HepG2 (cell line): Measurements from ENCODE around the gene HBEGF. TPM values are rescaled to one million over a fixed set of nuclear protein-coding genes. Genes with fewer than 3 reads are reported as not detected.

Experiments used
- ATAC-seq: fragments of 200-7000 bp; cut with Tn5 transposase; 3 replicates; pipeline ENCODE4 v1.9.1; 2020; ENCODE audit warnings: mild to moderate bottlenecking, moderate library complexity
- BruUV-seq: library from RNA; stranded (reverse); fragments of 400-500 nt; replicated peaks from 2 replicates; lab custom pipeline; 2021; lab: Mats Ljungman, UMichigan
- CTCF ChIA-PET: fragments of 300-600 bp; formaldehyde crosslinking; extraction: SDS; loops from one replicate; lab custom pipeline; 2021; ENCODE audit warnings: low total read pairs, inconsistent platforms, low intra/inter-chr PET ratio; lab: Yijun Ruan, JAX
- POLR2A ChIA-PET: fragments of 350-600 bp; sonication (Branson Sonifier 250); formaldehyde crosslinking; loops from one replicate; lab custom pipeline; 2020; ENCODE audit warnings: antibody characterized with exemption, inconsistent platforms; lab: Yijun Ruan, JAX
- DNase-seq: peaks from one replicate; pipeline ENCODE4 v3.0.0-alpha.2; 2015; ENCODE audit warnings: low spot score
- FAIRE-seq: peaks from 3 replicates; lab custom pipeline; 2011; peaks lifted over from hg19 to GRCh38; lab: Jason Lieb, UNC
- H2AFZ ChIP-seq: one replicate; pipeline ENCODE4 v1.6.1; 2011; ENCODE audit warnings: low read length, inconsistent platforms
- H3K27ac ChIP-seq: fragments of 300-600 bp; 3 replicates; pipeline ENCODE4 v1.8.0; 2011; ENCODE audit warnings: mixed run types, mild to moderate bottlenecking, mixed read lengths, low read length, inconsistent platforms; ENCODE audit not compliant: insufficient read depth; ENCODE audit errors: extremely low read length
- H3K27me3 ChIP-seq, 2 experiments: fragments of 200-600 bp in 1 of 2; 2 replicates in 1 of 2; 3 replicates in 1 of 2; pipeline versions ENCODE4 v1.6.0 to v1.8.0; 2011; ENCODE audit warnings: low read length in 2 of 2, mild to moderate bottlenecking in 2 of 2, moderate library complexity in 2 of 2, inconsistent platforms in 1 of 2; ENCODE audit not compliant: insufficient read depth in 2 of 2, control insufficient read depth in 1 of 2
- H3K36me3 ChIP-seq, 2 experiments: fragments of 200-600 bp in 1 of 2; replicated peaks in 1 of 2; 2 replicates in 1 of 2; 3 replicates in 1 of 2; pipeline versions ENCODE4 v1.5.1 to v1.8.0; 2011; ENCODE audit warnings: low read length in 2 of 2, inconsistent platforms in 1 of 2; ENCODE audit not compliant: insufficient read depth in 2 of 2, control insufficient read depth in 1 of 2
- H3K4me1 ChIP-seq: 2 replicates; pipeline ENCODE4 v1.5.1; 2012; ENCODE audit warnings: low read length, inconsistent platforms; ENCODE audit not compliant: insufficient read depth
- H3K4me2 ChIP-seq: 2 replicates; pipeline ENCODE4 v1.6.0; 2011; ENCODE audit warnings: low read depth, low read length, inconsistent platforms
- H3K4me3 ChIP-seq, 3 experiments: fragments of 200-600 bp in 1 of 3; sonication (generic), shearing (Covaris generic) in 1 of 3; replicated peaks in 1 of 3; 2 replicates each; pipeline ENCODE4 v1.5.1; 2011 to 2016; ENCODE audit warnings: low read length in 3 of 3, inconsistent platforms in 2 of 3, low read depth in 2 of 3, mild to moderate bottlenecking in 2 of 3, control low read depth in 1 of 3, mixed read lengths in 1 of 3; ENCODE audit not compliant: insufficient read depth in 1 of 3
- H3K79me2 ChIP-seq: one replicate; pipeline ENCODE4 v1.6.1; 2011; ENCODE audit warnings: low read length, inconsistent platforms; ENCODE audit not compliant: insufficient read depth
- H3K9ac ChIP-seq: 2 replicates; pipeline ENCODE4 v1.6.0; 2011; ENCODE audit warnings: mild to moderate bottlenecking, low read depth, low read length, inconsistent platforms; ENCODE audit not compliant: insufficient read depth
- H3K9me3 ChIP-seq: 2 replicates; pipeline ENCODE4 v1.5.1; 2012; ENCODE audit warnings: mild to moderate bottlenecking, low read length
- H4K20me1 ChIP-seq: 2 replicates; pipeline ENCODE4 v1.6.0; 2011; ENCODE audit warnings: inconsistent platforms, mild to moderate bottlenecking, low read length, moderate library complexity; ENCODE audit not compliant: insufficient read depth
- BORCS8-MEF2B ChIP-seq: sonication (generic); formaldehyde crosslinking; IDR thresholded peaks from 2 replicates; pipeline ENCODE4 v1.8.0; 2022; ENCODE audit warnings: mild to moderate bottlenecking, missing genetic modification reagents
- CBX1 ChIP-seq: IDR thresholded peaks from one replicate; pipeline ENCODE4 v1.6.1; 2016; ENCODE audit warnings: antibody characterized with exemption, low read depth
- FOXA3 ChIP-seq: IDR thresholded peaks from 2 replicates; pipeline ENCODE4 v1.6.1; 2016; ENCODE audit warnings: missing genetic modification reagents, missing compliant biosample characterization
- GATA4 ChIP-seq: sonication (generic); IDR thresholded peaks from 2 replicates; pipeline ENCODE4 v1.6.1; 2016; ENCODE audit warnings: antibody characterized with exemption, low read depth, borderline replicate concordance
- GPN1 ChIP-seq: sonication (generic); formaldehyde crosslinking; IDR thresholded peaks from 2 replicates; pipeline ENCODE4 v1.5.1; 2020; ENCODE audit warnings: missing genetic modification reagents, borderline replicate concordance
- KAT7 ChIP-seq: IDR thresholded peaks from 2 replicates; pipeline ENCODE4 v1.6.1; 2018; ENCODE audit warnings: borderline replicate concordance, missing compliant biosample characterization
- MEF2D ChIP-seq: sonication (generic); formaldehyde crosslinking; IDR thresholded peaks from 2 replicates; pipeline ENCODE4 v1.5.1; 2020; ENCODE audit warnings: mild to moderate bottlenecking, missing genetic modification reagents
- MZF1 ChIP-seq: sonication (generic); formaldehyde crosslinking; IDR thresholded peaks from 2 replicates; pipeline ENCODE4 v1.8.1; 2023; ENCODE audit warnings: mild to moderate bottlenecking, missing genetic modification reagents, borderline replicate concordance
- NR0B2 ChIP-seq: sonication (generic); formaldehyde crosslinking; IDR thresholded peaks from 2 replicates; pipeline ENCODE4 v1.4.0; 2020; ENCODE audit warnings: mild to moderate bottlenecking, missing genetic modification reagents
- RAD21 ChIP-seq: fragments of 450-650 bp; formaldehyde crosslinking; IDR thresholded peaks from 2 replicates; pipeline ENCODE4 v1.5.0; 2020; ENCODE audit warnings: mild to moderate bottlenecking
- SUZ12 ChIP-seq: fragments of 150-350 bp; IDR thresholded peaks from 2 replicates; pipeline ENCODE4 v1.6.1; 2014; ENCODE audit warnings: low read depth, low read length
- ZBTB3 ChIP-seq: sonication (generic); formaldehyde crosslinking; IDR thresholded peaks from 2 replicates; pipeline ENCODE4 v1.4.0; 2020; ENCODE audit warnings: low read depth, mild to moderate bottlenecking, moderate library complexity, missing genetic modification reagents, borderline replicate concordance
- ZFP41 ChIP-seq: sonication (generic); formaldehyde crosslinking; IDR thresholded peaks from 2 replicates; pipeline ENCODE4 v1.4.0; 2020; ENCODE audit warnings: mild to moderate bottlenecking, missing genetic modification reagents, borderline replicate concordance
- ZMYM3 ChIP-seq: sonication (generic); formaldehyde crosslinking; IDR thresholded peaks from 2 replicates; pipeline ENCODE4 v1.5.1; 2020; ENCODE audit warnings: mild to moderate bottlenecking, missing genetic modification reagents
- ZNF430 ChIP-seq: sonication (generic); formaldehyde crosslinking; IDR thresholded peaks from 2 replicates; pipeline ENCODE4 v1.9.0; 2021; ENCODE audit warnings: mild to moderate bottlenecking, missing genetic modification reagents
- ZNF451 ChIP-seq: sonication (generic); formaldehyde crosslinking; IDR thresholded peaks from 2 replicates; pipeline ENCODE4 v1.5.0; 2020; ENCODE audit warnings: mild to moderate bottlenecking, missing genetic modification reagents
- ZNF567 ChIP-seq: sonication (generic); formaldehyde crosslinking; IDR thresholded peaks from 2 replicates; pipeline ENCODE4 v1.8.1; 2023; ENCODE audit warnings: mild to moderate bottlenecking, missing genetic modification reagents, borderline replicate concordance
- ZNF672 ChIP-seq: sonication (generic); formaldehyde crosslinking; IDR thresholded peaks from 2 replicates; pipeline ENCODE4 v1.8.1; 2022; ENCODE audit warnings: missing genetic modification reagents
- ZNF749 ChIP-seq: sonication (generic); formaldehyde crosslinking; IDR thresholded peaks from 2 replicates; pipeline ENCODE4 v1.8.0; 2022; ENCODE audit warnings: mild to moderate bottlenecking, missing genetic modification reagents, moderate library complexity, borderline replicate concordance
- ZNF782 ChIP-seq: sonication (generic); formaldehyde crosslinking; IDR thresholded peaks from 2 replicates; pipeline ENCODE4 v1.4.0; 2020; ENCODE audit warnings: missing genetic modification reagents, mild to moderate bottlenecking, borderline replicate concordance
- WGBS: methylation state at CpG from one replicate; pipeline ENCODE4 v1.1.6; 2017; ENCODE audit warnings: low lambda C conversion rate; 5-methylcytosine and 5-hydroxymethylcytosine counted together
- in situ Hi-C: cut with HindIII; loops from 2 replicates; pipeline ENCODE4 v1.10.0; 2017; ENCODE audit warnings: low pct_unique_long_range_greater_than_20kb; ENCODE audit not compliant: extremely low pct_ligation_motif_present
- intact Hi-C: fragments of 100-400 bp; cut with micrococcal nuclease; formaldehyde crosslinking; loops from one replicate; pipeline ENCODE4 v1.10.0; 2022; ENCODE audit not compliant: unreplicated experiment
- polyA plus RNA-seq, 8 experiments: library from polyadenylated mRNA; depleted of rRNA in 3 of 8; stranded (reverse) in 7 of 8; unstranded in 1 of 8; fragments of >200 nt; fragmentation: Illumina TruSeq in 4 of 8; extraction: Trizol in 4 of 8; gene quantifications; 2 replicates each; pipeline versions ENCODE4 v1.2.1 to v1.2.3, GENCODE V29; 2011 to 2016; ENCODE audit warnings: low read depth in 4 of 8, missing spikeins in 1 of 8, mixed read lengths in 1 of 8; ENCODE audit not compliant: insufficient read depth in 1 of 8
- total RNA-seq, 5 experiments: library from RNA; depleted of rRNA; stranded (reverse); fragments of >200 nt; fragmentation: Illumina TruSeq; extraction: Trizol; gene quantifications; 2 replicates each; pipeline ENCODE4 v1.2.3, GENCODE V29; 2016; ENCODE audit warnings: low read depth in 1 of 5
- TF ChIP-seq, protein P1 (sequence below): IDR thresholded peaks from 2 replicates; pipeline ENCODE4 v1.6.1; 2016; ENCODE audit warnings: missing biosample characterization, missing genetic modification reagents, low read depth
- TF ChIP-seq, protein P2 (sequence below): IDR thresholded peaks from 2 replicates; pipeline ENCODE4 v1.6.1; 2012; ENCODE audit warnings: inconsistent platforms

Gene HBEGF
- total and polyA plus RNA-seq, 2 of the 13 experiments (the other 11 are each of a cell fraction or from before 2014, with no cell fraction given), result 1.7 to 5.0 TPM

- no peak for TF ChIP-seq ZBTB3 (CRISPR knock-in tag)
- peak; percentile 43; the same call in 1 of the 2 replicates for TF ChIP-seq FOXA3
- TF ChIP-seq KAT7 (CRISPR knock-in tag), result no peak
- TF ChIP-seq GPN1, result no peak
- no peak for TF ChIP-seq MEF2D
- TF ChIP-seq MZF1, result no peak
- TF ChIP-seq CBX1, result no peak
- TF ChIP-seq ZNF430, result no peak
Observed at GRCh38 chr5:140301136-140301535, 45.3 kb downstream of the HBEGF start (continued).

- H3K27ac ChIP-seq, result no peak overlapping the region
- in situ Hi-C loops (no loop called here), intact Hi-C loops (no loop called here)
- H3K79me2 ChIP-seq, result peaks cover 85% of the 10 kb centered on the region
- ATAC-seq, result no peak
- H3K4me2 ChIP-seq, result no peak overlapping the region
- TF ChIP-seq ZNF782 (CRISPR knock-in tag) (no peak), SUZ12 (no peak), ZNF749 (no peak), NR0B2 (CRISPR knock-in tag) (no peak), ZFP41 (CRISPR knock-in tag) (no peak), ZMYM3 (CRISPR knock-in tag) (no peak), ZNF451 (CRISPR knock-in tag) (no peak), ZNF567 (CRISPR knock-in tag) (no peak), GATA4 (no peak), BORCS8-MEF2B (no peak), RAD21 (CRISPR knock-in tag) (no peak), ZNF672 (CRISPR knock-in tag) (no peak)
- TF ChIP-seq, protein P1, sequence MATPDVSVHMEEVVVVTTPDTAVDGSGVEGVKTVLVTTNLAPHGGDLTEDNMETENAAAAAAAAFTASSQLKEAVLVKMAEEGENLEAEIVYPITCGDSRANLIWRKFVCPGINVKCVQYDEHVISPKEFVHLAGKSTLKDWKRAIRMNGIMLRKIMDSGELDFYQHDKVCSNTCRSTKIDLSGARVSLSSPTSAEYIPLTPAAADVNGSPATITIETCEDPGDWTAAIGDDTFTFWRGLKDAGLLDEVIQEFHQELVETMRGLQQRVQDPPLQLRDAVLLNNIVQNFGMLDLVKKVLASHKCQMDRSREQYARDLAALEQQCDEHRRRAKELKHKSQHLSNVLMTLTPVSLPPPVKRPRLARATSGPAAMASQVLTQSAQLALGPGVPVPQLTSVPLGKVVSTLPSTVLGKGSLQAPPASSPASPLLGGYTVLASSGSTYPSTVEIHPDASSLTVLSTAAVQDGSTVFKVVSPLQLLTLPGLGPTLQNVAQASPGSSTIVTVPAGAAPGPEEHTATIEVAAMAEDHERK, result no peak
- TF ChIP-seq, protein P2, sequence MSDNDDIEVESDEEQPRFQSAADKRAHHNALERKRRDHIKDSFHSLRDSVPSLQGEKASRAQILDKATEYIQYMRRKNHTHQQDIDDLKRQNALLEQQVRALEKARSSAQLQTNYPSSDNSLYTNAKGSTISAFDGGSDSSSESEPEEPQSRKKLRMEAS, result no peak
- FAIRE-seq, result no peak
- 93% methylated on average over 5 of the region's 5 CpGs for WGBS
- no peak overlapping the region for H2AFZ ChIP-seq
- peaks cover 2% of the 10 kb centered on the region; the same call in 1 of the 2 replicates for H4K20me1 ChIP-seq
- POLR2A ChIA-PET, result no interaction called here
- no peaks in the 10 kb centered on the region; a peak in 2 of 5 replicates for H3K27me3 ChIP-seq
- DNase-seq, result no peak
- H3K4me1 ChIP-seq, result peaks cover 72% of the 10 kb centered on the region
- CTCF ChIA-PET, result no interaction called here
- peaks cover 3 to 9% of the 10 kb centered on the region in 2 experiments; a peak in 2 of 5 replicates for H3K36me3 ChIP-seq
- no peak overlapping the region for H3K4me3 ChIP-seq
- H3K9ac ChIP-seq, result no peak overlapping the region
- H3K9me3 ChIP-seq, result no peaks in the 10 kb centered on the region
- BruUV-seq, result no TSS peak
Observed at GRCh38 chr5:140299056-140299455, 47.3 kb downstream of the HBEGF start.
